SJCRH30 (cell line): ENCODE results near the gene FHL1. TPM values are rescaled to one million over a fixed set of nuclear protein-coding genes. Genes with fewer than 3 reads are reported as not detected.
"Not testable (repeated sequence)": the region's sequence is repeated elsewhere in the genome, so short reads cannot be mapped to it uniquely, and the experiment has no call there.

Experiments
- DNase-seq, 2 experiments: peaks; one replicate each; pipeline ENCODE4 v3.0.0-alpha.2; 2015 to 2020
- H3K27ac ChIP-seq: fragments of 250-450 bp; sonication (Bioruptor Pico); 2 replicates; pipeline ENCODE4 v1.5.1; 2020; ENCODE audit warnings: mild to moderate bottlenecking, moderate library complexity
- H3K27me3 ChIP-seq: fragments of 250-450 bp; sonication (Bioruptor Pico); 2 replicates; pipeline ENCODE4 v1.5.1; 2020; ENCODE audit warnings: mild to moderate bottlenecking, moderate library complexity
- H3K36me3 ChIP-seq: fragments of 250-450 bp; sonication (Bioruptor Pico); 2 replicates; pipeline ENCODE4 v1.5.1; 2020; ENCODE audit warnings: mild to moderate bottlenecking, moderate library complexity
- H3K4me1 ChIP-seq: fragments of 250-450 bp; sonication (Bioruptor Pico); 2 replicates; pipeline ENCODE4 v1.5.1; 2020; ENCODE audit warnings: mild to moderate bottlenecking, moderate library complexity
- H3K4me3 ChIP-seq: fragments of 250-450 bp; sonication (Bioruptor Pico); 2 replicates; pipeline ENCODE4 v1.5.1; 2020; ENCODE audit warnings: mild to moderate bottlenecking, moderate library complexity
- H3K9me3 ChIP-seq: fragments of 250-450 bp; sonication (Bioruptor Pico); replicated peaks from 2 replicates; pipeline ENCODE4 v1.5.1; 2020; ENCODE audit warnings: mild to moderate bottlenecking, moderate library complexity
- total RNA-seq: library from RNA; depleted of rRNA; stranded (reverse); fragments of >200 nt; shearing (Covaris generic); gene quantifications from 2 replicates; pipeline ENCODE4 v1.2.3, GENCODE V29; 2014; rRNA removed

Gene FHL1
- total RNA-seq, result 48.0 and 55.7 TPM in 2 replicates

- Histone ChIP-seq H3K27ac (peak within 1 kb of the TSS; percentile 27; the same call in 1 of the 2 replicates), H3K4me3 (peak within 1 kb of the TSS; percentile 81), H3K9me3 (no peaks in the 10 kb centered on the region), H3K4me1 (no peaks in the 10 kb centered on the region), H3K27me3 (no peaks in the 10 kb centered on the region), H3K36me3 (no peaks in the 10 kb centered on the region)
- peak; percentile 55 to 60 for DNase-seq
Observed at GRCh38 chrX:136147315-136147901, at the start of gene FHL1. FHL1 (plus strand) TSS chrX:136147533.

DNA sequence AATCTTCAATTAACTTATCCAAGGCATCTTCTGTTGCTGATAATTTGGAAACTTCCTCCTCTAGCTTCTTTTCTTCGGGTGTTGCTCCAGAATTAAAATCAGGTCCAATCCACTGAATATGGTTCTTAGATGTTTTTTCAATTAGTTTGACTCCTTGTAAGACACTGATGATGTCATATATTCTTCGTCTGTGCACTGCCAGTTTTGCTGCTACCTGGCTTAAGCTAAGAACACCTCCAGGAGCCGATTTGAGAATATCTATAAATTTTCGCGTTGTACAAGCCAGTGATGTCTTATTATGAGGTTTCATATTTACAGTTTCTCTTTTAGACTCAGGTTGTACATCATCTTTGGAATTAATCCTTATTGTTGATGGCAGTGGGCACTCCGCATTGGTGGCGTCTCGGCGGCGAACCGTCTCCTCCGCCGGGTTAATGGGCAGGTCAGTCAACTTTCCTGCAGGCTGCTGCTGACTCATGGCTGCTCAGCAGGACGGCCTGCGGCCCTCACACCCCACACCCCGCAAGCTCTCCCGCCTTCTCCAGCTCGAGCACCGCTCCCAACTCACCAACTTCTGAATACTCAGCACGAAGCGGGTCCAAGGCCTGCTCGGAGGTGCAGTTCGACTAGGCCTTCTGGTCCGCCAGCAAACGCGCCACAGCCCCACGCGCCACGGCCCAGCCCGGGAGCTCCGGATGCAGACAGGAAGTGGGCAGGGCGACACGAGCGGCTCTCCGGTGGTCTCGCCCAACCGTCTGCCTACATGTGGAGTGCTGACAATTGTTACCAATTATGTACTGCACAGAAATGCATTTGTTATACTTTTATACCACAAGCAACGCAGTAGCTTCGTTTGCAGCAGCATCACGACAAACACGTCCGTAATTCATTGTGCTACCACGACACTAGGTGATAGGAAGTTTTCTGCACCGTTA is 49.2 kb upstream of the FHL1 start:
- H3K4me1 ChIP-seq, result no peaks in the 10 kb centered on the region
- H3K9me3 ChIP-seq, result no peaks in the 10 kb centered on the region
- no peaks in the 10 kb centered on the region for H3K27me3 ChIP-seq
- no peak for DNase-seq
- no peak overlapping the region for H3K4me3 ChIP-seq
- no peak overlapping the region for H3K27ac ChIP-seq
- no peaks in the 10 kb centered on the region for H3K36me3 ChIP-seq

DNA sequence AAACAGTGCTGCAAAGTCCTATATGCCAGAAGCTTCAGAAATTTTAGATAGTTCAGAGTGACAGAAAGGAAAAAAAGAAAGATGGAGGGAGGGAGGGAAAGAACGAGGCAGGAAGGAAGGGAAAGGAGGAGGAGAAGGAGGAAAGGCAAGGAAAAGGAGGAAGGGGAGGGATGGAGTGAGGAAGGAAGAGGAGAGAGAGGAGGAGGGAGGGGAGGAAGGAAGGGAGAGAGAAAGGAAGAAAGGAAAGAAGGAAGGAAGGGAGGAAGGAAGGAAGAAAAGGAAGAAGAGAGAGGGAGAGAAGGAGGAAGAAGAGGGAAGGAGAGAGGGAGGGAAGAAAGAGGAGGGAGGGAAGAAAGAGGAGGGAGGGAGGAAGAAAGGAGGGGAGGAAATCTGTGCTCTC is 42.4 kb upstream of the FHL1 start:
- H3K27ac ChIP-seq, result no peak overlapping the region
- no peaks in the 10 kb centered on the region for H3K4me1 ChIP-seq
- no peaks in the 10 kb centered on the region for H3K27me3 ChIP-seq
- no peaks in the 10 kb centered on the region for H3K36me3 ChIP-seq
- no peak for DNase-seq
- no peaks in the 10 kb centered on the region for H3K9me3 ChIP-seq
- H3K4me3 ChIP-seq, result no peak overlapping the region

GRCh38 chrX:136106920-136107528 is 40.3 kb upstream of the FHL1 start:
- no peak for DNase-seq
- no peaks in the 10 kb centered on the region for H3K4me1 ChIP-seq
- no peaks in the 10 kb centered on the region for H3K9me3 ChIP-seq
- H3K27ac ChIP-seq, result no peak overlapping the region
- H3K27me3 ChIP-seq, result no peaks in the 10 kb centered on the region
- H3K4me3 ChIP-seq, result no peak overlapping the region; the same call in 1 of the 2 replicates
- H3K36me3 ChIP-seq, result no peaks in the 10 kb centered on the region

DNA sequence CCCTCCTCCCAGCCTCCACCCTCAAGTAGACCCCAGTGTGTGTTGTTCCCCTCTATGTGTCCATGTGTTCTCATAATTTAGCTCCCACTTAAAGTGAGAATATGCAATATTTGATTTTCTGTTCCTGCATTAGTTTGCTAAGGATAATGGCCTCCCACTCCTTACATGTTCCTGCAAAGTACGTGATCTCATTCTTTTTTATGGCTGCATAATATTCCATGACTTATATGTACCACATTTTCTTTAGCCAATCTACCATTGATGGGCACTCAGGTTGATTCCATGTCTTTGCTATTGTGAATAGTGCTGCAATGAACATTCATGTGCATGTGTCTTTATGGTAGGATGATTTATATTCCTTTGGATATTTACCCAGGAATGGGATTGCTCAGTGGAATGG is 38.4 kb upstream of the FHL1 start:
- H3K9me3 ChIP-seq, H3K4me1 ChIP-seq, H3K4me3 ChIP-seq, H3K27ac ChIP-seq, DNase-seq, H3K27me3 ChIP-seq, H3K36me3 ChIP-seq: not testable (repeated sequence)

DNA sequence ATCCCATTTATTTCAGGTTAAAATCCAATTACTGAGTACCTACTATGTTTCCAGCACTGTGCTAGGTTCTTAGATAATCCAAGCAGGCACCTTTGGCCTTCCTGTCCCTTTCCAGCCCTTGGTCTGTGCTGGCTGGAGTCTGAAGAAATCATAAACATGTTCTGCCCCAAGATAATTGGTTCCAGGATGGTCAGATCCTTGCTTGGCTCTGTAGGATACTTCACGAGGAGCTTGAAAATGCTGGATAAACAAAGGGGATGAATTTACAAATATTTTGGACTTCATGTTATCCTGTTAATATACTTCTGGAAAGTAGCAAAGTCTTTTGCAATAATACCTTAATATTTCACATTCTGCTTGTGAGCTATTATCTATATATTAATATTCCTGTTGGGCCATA is 35.0 kb upstream of the FHL1 start:
- no peaks in the 10 kb centered on the region for H3K27me3 ChIP-seq
- no peak for DNase-seq
- no peak overlapping the region for H3K27ac ChIP-seq
- H3K4me1 ChIP-seq, result no peaks in the 10 kb centered on the region
- H3K4me3 ChIP-seq, result no peak overlapping the region
- H3K9me3 ChIP-seq, result no peaks in the 10 kb centered on the region
- H3K36me3 ChIP-seq, result no peaks in the 10 kb centered on the region

GRCh38 chrX:136112778-136113177 is 34.6 kb upstream of the FHL1 start:
- Histone ChIP-seq H3K27me3 (no peaks in the 10 kb centered on the region), H3K9me3 (no peaks in the 10 kb centered on the region), H3K4me3 (no peak overlapping the region), H3K27ac (no peak overlapping the region), H3K36me3 (no peaks in the 10 kb centered on the region), H3K4me1 (no peaks in the 10 kb centered on the region)
- DNase-seq, result no peak

DNA sequence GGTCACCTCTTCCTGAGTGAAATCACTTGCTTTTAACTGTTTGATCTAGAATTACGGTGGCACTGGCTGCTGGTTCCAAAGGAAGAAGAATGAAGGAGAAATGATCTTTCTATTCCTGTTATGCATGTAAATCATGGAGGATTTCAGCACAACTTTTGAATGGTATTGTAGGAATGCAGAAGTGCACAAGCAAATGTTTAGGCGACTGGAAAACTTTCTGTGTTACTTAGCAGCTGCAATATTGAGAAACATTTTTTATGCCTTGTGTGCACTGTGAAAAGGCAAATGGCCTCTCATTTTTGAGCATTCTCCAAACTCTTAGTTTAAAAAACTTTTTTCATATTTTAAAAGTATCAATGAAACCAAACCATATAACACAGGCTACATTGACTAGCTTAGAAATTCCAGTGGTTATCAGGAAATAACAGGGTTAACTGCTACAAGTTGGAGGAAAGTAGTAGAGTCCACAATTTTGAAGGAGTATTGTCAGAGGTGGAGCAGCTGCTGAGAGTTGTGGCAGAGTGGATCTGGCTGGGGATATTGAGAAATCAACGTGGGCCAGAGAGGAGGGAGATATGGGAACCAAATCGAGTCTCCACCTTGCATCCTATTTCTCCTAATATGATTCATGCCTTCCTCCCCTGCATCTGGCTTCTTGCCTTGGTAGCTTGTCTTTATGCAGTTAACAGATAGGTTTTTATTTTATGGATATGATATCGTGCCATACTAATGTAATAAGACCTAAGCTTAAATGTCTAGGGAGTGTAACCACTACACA is 32.0 kb upstream of the FHL1 start:
- Histone ChIP-seq H3K27me3 (no peaks in the 10 kb centered on the region), H3K36me3 (no peaks in the 10 kb centered on the region), H3K4me3 (no peak overlapping the region), H3K27ac (no peak overlapping the region), H3K4me1 (no peaks in the 10 kb centered on the region), H3K9me3 (no peaks in the 10 kb centered on the region)
- no peak for DNase-seq

GRCh38 chrX:136115904-136116297 is 31.4 kb upstream of the FHL1 start:
- Histone ChIP-seq H3K9me3 (no peaks in the 10 kb centered on the region), H3K36me3 (no peaks in the 10 kb centered on the region), H3K27ac (no peak overlapping the region), H3K4me3 (no peak overlapping the region), H3K4me1 (no peaks in the 10 kb centered on the region), H3K27me3 (no peaks in the 10 kb centered on the region)
- no peak for DNase-seq

DNA sequence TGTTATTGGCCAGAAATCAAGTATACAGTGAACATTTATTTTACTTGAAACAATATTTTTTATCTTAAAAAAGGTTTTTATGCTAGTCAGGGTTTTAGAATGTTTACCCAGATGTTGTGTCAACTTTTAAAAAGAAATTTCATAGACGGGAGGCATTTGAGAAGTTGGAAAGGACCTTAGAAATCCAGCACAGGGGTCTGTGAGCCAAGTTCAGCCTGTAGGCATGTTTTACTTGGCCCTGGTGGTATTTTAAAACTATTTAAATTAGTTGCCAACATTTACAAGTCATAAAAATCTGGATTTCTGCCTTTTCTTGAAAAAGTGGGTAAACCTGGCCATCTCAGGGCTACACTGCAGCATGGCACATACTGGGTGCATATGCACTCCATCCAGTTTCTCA is 25.5 kb upstream of the FHL1 start:
- H3K27me3 ChIP-seq, result no peaks in the 10 kb centered on the region
- H3K4me3 ChIP-seq, result no peak overlapping the region
- no peaks in the 10 kb centered on the region for H3K36me3 ChIP-seq
- H3K9me3 ChIP-seq, result no peaks in the 10 kb centered on the region
- DNase-seq, result no peak
- no peak overlapping the region for H3K27ac ChIP-seq
- no peaks in the 10 kb centered on the region for H3K4me1 ChIP-seq

DNA sequence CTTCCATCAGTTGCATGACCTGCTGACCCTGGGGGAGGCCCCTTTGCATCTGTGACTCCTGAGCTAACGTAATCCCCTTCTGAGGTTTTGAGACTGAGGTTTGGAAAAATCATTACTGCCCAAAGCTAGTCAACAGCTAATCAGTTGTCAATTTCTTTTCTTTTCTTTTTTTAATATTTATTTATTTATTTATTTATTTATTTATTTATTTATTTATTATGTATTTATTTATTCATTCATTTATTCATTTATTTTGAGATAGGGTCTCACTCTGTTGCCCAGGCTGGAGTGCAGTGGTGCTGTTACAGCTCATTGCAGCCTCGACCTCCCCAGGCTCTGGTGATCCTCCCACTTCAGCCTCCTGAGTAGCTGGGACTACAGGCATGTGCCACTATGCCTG is 25.1 kb upstream of the FHL1 start:
- H3K36me3 ChIP-seq, result no peaks in the 10 kb centered on the region
- no peaks in the 10 kb centered on the region for H3K4me1 ChIP-seq
- no peak overlapping the region for H3K27ac ChIP-seq
- H3K27me3 ChIP-seq, result no peaks in the 10 kb centered on the region
- DNase-seq, result no peak
- H3K4me3 ChIP-seq, result no peak overlapping the region
- H3K9me3 ChIP-seq, result no peaks in the 10 kb centered on the region

GRCh38 chrX:136125106-136125505 is 22.2 kb upstream of the FHL1 start:
- Histone ChIP-seq H3K27me3 (no peaks in the 10 kb centered on the region), H3K4me3 (no peak overlapping the region), H3K9me3 (no peaks in the 10 kb centered on the region), H3K36me3 (no peaks in the 10 kb centered on the region), H3K4me1 (no peaks in the 10 kb centered on the region), H3K27ac (no peak overlapping the region)
- no peak for DNase-seq

DNA sequence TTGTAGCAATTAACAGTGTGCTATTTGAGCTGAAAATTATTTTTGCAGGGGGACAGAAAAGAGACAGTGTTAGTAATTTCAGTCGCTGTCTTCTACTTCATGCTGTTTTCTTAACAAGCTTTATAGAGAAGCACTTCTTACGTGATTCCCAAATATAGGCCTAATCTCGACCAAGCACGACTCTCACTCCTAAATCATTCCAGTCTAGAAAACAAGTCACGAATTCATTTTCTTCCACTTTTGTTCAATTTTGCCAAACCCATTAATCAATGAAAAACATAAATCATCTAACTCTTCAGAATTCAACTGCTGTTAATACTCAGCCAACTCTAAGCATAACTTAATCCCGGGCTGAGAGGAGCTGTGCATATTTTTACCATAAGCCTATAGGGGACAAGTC is 21.0 kb upstream of the FHL1 start:
- Histone ChIP-seq H3K36me3 (no peaks in the 10 kb centered on the region), H3K4me1 (no peaks in the 10 kb centered on the region), H3K27ac (no peak overlapping the region), H3K27me3 (no peaks in the 10 kb centered on the region), H3K9me3 (no peaks in the 10 kb centered on the region), H3K4me3 (no peak overlapping the region)
- no peak for DNase-seq

DNA sequence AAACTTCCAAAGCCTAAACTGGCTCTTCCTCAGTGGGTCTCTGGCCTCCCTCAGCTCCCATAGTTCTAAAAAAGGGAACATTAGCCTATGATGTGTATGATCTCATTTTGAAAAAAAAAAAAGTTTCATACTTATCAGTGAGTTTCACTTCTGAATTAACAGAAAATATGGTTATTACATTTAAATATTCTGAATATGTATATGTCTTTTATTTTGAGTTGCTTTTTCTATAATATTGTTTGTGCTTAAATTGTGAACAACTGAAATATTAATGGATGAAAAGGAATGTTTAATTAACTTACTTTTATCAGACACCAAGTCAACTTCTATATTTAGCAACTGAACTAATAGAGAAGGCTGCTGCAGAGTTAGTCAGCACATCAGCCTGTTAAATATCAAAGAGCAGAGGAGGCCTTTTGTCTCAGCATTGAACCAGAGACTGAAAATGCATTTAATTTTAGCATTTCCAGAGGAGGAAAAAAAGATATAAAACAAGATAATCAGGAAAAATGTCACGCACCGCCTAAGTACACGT is 20.4 kb upstream of the FHL1 start:
- no peak overlapping the region for H3K4me3 ChIP-seq
- no peaks in the 10 kb centered on the region for H3K27me3 ChIP-seq
- H3K9me3 ChIP-seq, result no peaks in the 10 kb centered on the region
- no peak for DNase-seq
- H3K36me3 ChIP-seq, result no peaks in the 10 kb centered on the region
- H3K27ac ChIP-seq, result no peak overlapping the region
- H3K4me1 ChIP-seq, result no peaks in the 10 kb centered on the region
